ENCODE results near the gene KSR1.

Gene KSR1

DNA sequence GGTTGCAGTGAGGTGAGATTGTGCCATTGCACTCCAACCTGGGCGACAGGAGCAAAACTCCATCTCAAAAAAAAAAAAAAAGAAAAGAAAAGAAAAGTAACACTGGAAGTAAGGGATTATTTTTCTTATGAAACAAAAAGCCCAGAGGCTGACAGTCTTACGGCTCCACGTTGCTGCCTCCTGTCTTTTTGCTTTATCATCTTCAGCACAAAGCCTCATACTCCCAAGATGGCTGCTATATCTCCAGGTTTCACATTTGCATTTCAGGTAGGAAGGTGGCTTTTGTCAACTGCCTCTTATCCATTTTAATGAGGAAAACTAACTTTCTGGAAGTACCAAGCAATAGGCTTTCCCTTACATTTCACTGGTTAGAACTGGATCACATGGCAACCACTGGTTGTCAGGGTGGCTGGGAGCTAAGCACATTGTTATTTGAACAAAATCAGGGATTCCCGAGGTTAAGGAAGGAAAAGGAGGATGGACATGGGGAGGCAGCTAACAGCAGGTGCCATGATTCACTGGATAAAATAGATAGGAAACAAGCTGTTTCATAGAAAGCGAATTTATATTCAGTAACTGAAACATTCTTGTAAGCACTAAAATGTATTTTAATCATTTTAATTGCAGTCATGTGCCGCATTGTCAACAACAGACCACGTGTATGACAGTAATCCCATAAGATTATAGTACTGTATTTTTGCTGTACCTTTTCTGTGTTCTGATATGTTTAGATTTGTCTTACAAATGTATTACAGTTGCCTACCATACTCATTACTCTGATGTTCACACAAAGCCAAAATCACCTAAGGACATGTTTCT lies 58.6 kb downstream of the KSR1 start:
- no peak for DNase-seq (ENCODE audit: low spot score)

DNA sequence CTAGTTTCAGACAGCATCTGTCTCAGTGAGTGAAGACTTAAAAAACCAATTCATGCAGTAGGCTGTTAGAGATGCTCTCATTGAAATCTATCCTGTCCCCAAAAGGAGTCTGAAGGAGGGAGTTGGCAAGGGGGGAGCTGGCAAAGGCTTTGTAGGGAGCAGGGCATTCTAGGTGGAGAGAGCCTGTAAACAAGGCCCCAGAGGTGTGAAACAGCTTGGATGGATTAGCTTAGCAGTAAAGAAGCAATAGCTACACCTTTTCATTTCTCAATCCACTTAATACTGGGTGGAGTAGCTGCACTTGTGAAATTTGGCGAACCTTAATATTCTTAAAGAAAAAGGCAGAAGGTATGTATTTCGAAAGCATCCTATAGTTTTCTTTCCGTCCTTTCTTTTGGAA lies 61.8 kb downstream of the KSR1 start:
- DNase-seq (ENCODE audit: low spot score), result no peak

DNA sequence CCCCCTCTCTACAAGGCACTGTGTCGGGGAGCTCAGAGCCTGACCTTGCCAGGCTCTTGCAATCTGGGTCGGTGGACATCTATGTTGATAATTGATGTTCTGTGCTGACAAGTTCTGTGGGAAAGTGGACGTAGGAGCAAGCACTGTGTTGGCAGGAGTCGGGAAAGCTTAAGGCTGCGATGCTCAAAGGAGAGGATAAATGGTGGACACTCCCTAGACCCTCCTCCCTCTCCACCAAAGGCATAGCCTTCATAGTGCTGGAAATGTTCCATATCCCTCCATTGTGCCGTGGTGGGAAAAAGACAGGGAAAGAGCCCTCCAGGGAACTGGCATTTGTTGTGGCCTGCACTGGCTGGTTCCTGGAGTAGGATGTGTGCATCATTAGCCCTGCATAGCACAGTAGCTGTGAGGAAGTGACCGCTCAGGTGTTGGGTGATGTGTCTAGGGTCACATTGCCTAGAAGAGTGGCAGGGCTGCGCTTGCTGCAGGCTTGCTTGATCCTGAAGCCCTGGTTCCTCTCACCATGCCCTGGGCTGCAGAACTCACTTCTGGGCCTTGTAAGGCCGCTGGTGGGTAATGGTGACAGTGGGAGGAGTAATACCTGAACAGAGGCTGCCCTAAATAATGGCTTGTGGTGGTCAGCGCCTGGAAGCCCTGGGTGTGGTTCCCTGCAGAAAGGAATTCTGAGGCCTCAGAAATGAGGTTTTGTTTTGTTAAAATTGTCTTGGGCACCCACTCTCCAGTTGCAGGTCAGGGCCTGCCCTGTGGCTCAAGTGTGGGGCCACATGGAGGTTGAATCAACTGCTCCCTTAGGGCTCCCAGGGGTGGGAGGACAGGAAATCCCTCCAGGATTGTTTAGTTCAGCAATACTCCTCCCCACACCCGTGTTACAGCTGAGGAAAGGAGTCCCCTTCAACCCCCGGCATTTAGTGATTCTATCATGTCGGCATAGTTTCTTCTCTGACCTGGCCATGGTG lies 62.6 kb downstream of the KSR1 start:
- DNase-seq (ENCODE audit: low spot score), result no peak

DNA sequence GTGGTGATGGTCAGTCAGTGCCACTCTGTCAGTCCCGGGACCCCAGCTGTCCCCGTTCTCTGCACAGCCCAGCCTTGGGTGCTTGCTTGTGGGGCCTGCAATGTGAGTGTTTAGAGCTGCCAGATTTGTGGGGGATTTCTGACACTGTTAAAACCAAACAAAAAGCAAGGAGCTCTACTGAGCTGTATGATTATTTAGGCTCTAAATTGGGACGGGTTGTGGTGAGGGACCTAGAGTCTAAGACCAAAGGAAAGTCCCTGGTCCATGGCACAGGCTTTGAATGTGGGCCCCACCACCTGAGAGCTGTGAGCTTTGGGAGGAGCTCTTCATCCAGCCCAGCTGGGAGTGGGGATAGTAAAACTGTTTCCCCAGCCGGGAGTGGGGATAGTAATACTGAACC lies 63.3 kb downstream of the KSR1 start:
- DNase-seq (ENCODE audit: low spot score), result no peak

DNA sequence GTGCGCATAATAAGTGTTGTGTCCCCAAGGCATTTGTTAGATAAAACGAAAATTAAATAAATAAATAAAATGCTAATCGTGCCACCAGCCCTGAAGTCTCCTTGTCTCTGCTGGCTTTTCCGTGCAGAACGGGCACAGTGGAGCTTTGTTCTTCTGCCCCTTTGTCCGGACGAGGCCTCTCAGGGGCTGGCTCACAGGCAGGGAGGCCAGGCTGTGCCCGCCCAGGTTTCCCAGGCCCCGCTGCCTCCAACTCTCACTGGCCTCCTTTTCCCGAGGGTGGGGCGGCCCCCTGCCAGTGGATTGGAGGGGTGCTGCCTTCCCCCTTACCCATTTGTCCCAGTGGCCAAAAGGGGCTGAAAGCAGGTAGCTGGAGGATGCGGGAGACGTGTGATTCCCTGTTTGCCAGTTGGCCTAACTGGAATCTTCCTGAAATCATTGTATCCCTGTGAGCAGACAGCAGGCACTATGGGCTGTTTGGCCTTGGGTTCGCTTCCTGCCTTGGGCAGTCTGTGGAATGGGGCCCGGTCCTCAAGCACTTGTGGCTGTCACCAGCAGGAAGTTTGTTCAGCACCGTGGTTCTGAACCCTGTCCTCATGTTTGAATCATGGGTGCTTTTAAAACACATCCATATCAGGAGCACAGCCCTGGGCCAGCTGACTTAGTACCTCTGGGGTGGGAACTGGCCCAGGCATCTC lies 64.4 kb downstream of the KSR1 start:
- no peak for DNase-seq (ENCODE audit: low spot score)

DNA sequence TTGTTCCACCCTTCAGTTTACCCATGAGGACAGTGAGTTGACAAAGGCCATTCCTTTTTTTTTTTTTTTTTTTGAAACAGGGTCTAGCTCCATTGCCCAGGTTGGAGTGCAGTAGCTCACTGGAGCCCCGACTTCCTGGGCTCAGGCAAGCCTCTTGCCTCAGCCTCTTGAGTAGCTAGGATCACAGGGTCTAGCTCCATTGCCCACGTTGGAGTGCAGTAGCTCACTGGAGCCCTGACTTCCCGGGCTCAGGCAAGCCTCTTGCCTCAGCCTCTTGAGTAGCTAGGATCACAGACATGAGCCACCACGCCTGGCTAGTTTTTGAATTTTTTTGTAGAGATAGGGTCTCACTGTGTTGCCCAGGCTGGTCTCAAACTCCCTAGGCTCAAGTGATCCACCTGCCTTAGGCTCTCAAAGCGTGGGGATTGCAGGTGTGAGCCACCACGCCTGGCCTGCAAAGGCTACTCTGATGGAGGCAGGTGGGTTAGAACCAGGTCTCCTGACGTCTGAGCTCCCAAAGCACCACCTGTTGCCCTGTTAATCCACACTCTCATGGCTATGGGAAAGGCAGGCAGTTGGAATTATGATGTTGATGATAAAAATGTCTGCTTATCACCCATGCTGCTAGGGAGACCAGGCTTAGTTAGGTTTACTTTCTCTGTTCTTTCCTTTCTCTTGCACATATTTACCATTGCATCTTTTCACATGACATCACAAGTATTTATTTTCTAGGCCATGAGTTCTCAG lies 65.2 kb downstream of the KSR1 start:
- no peak for DNase-seq (ENCODE audit: low spot score)

DNA sequence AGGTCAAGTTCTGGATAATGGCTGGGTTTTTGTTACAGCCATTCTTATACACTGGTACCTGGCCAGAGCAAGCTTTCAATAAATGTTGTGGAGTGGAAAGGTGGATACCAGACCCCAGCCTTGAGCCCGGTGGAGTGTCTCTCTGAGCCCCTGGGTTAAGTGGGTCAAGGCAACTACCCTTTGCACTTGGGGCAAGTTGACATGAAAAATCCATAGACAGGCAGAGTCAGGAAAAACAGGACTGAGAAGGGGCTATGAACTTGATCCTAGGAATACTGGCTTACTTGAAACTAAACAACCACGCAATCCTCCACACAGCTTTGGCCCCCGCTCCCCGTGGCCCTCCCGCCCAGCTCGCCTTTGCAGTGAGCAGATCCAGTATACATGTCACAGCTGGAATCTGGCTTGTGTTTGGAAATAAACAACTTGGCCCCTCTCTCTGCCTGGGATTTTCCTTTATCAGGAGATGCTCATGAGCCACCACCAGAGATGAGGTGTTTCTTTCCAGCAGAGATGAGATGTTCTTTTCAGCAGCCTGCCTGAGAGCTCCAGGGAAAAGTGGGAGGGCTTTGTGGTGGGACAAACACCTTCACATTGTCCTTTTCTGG lies 65.9 kb downstream of the KSR1 start:
- DNase-seq (ENCODE audit: low spot score), result no peak

DNA sequence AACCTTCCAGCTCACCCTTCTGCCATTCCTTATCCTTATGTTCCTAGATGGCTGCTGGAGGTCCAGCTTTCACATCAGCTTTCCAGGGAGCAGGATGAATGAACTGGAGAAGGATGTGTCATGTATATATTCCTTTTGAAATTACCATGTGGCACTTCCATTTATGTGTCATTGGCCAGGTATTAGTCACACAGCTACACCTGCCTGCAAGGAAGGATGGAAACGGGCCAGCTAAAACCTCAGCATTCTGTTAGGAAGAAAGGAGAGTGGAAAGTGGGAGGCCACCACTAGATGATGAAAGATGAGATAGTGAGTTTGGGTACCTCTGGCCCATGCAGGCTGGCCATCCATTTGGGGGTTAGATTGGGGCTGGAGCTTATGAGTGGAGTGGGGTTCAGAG lies 67.5 kb downstream of the KSR1 start:
- no peak for DNase-seq (ENCODE audit: low spot score)

DNA sequence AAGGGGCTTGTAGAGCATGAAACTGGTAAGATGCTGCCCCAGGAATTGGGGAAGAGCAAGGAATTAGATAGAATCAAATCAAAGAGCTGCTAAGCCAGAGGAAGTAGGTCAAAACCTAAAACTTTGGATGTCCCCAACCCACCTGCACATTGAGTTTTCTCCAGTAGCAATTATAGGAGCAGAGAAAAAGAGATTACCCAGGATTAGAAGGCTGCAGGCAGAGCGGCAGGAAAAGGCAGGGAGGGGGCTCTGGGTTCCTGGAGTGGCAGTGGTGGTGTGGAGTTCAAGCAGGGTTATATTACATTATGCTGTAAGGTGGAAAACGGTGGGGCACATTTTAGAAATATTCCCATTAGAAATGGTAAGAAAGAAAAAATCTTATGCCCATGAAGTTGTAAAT lies 68.3 kb downstream of the KSR1 start:
- no peak for DNase-seq (ENCODE audit: low spot score)

DNA sequence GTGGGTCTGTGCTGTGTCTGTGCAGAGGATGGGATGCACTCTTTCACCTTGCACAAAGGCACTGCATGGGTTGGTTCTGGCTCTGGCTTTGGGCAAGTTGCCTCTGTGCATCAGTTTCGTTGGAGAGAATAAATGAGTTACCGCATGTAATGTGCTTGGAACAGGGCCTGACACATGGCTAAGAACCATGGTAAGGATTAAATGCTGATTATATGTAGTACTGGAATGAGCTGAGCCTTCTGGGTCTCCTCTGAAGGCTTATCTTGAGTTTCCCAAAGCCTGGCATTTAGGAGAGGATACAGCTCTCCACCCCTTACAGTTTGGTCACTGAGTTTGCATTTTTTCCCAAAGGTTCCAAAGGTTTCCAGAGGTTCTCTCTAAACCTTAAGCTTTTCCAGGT lies 69.1 kb downstream of the KSR1 start:
- DNase-seq (ENCODE audit: low spot score), result no peak

DNA sequence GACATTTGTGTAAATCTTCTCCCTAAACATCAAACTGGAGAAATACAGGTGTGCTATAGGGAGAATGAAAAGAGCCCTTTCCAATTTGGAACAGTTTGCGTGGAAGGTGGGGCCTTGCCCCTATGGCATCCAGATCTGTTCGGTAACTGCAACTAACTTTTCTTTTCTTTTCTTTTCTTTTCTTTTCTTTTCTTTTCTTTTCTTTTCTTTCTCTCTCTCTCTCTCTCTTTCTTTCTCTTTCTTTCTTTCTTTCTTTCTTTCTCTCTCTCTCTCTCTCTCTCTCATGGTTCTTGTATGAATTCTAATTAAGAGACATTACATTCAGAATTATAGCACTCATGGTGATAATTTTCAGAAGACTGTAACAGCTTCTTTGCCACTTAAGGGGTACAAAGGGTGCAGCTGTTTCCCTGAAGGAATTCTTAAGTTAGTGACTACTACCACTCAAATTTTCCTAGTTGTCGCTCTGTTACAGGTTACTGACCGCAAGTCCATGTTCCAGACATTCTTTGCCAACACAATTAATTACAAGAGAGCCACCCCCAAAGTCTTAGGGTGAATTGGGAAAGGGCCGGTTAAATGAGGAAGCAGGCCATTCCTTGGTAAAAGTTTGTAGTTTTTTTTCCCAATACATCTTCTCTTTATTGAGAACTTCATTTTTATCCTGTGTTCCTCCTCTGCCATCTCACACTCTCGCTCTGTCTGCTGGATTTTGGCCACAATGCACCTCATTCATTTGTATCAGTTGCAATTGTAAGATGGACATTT lies 69.8 kb downstream of the KSR1 start:
- no peak for DNase-seq (ENCODE audit: low spot score)

DNA sequence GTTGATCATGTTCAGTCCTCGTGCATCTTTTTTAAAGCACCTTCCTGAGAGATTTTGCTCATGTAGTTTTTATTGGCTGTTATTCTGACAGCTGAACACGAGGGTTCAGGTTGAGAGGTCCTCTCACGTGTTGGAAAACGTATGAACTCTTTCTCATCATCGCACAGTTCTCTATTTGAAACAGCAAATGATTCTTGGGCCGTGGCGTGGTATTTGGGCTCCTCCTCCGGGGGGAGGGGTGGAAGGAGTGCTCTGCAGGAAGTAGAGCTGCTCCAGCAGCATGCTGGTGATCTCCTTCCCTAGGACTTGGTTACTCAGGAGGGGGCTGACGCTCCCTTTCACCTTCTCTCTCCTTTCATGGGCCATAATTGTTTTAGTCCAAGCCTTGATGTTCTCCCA lies 70.4 kb downstream of the KSR1 start:
- peak; percentile 52 for DNase-seq (ENCODE audit: low spot score)

DNA sequence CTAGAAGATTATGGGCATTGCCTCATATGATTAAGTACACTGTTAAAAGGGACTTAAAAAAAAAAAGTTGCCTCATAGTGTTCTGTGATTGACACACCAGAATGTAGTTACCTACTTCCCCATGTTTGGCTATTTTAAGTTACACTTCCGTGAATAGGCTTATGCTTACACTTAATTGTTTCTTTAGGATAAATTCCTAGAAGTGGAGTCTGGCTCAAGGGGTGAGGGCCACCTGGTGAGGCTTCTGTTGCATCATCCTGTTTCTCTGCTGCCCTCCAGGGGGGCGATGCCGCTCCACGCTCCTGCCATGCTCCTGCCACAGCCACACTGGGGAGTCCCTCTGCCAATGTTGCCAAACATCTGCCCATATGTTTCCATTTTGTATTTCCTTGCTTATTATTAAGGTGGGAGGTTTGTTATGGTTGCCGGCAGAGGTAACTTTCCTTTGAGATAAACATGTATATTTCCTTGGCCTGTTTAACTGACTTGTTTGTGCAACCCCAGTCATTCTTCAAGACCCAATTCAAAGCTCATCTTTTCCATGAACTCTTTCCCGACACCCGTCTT lies 73.1 kb downstream of the KSR1 start:
- no peak for DNase-seq (ENCODE audit: low spot score)

DNA sequence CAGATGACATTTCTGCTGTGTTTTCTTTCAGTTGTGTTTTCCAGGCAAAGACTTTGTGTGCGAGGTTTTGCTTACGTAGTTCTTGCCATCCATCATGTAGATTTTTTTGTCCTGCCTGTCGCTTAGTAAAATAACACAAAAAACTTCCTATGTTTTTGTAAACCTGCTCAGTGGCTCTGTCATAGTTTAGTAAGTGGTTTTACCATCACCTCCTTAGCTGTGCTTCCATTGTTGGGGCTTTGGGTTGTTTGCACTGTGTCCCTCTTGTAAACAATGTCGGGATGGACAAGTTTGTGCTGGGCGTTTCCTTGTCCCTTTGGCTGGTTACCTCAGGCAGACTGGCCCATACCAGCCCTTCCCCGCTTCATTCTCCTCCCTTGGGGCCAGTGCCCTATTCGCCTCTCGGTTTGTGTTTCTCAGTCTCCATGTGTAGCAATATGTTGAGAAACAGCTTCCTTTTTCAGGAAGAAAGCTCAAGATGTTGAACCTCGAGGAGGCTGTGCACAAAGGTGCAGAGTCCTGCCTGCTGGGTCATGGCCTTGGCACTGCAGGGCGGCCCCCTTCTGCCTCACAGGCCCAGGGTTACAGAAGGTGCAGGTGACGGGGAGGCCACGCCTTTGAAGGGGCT lies 74.6 kb downstream of the KSR1 start:
- no peak for DNase-seq (ENCODE audit: low spot score)

DNA sequence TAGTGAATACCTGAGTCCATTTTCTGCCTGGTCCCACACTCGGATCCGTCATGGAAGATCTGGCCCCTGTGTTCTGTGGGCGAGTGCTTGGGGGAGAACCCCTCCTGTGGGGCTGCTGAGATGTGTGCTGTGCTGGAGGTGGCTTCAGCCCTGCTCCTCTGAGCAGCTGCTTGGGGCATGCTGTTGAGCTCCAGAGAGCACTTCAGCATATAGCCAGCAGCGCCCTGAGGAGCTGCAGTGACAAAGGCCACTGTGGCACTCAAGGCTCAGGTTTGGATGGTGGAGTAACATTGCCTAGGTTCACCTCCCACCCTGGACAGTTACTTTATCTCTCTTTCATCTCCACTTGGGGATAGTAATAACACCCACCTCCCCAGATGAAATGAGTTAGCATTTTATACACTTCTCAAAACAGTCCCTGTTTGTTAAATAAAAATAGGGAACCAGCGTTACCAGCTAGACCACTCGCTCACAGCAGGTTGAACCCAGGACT lies 75.3 kb downstream of the KSR1 start:
- no peak for DNase-seq (ENCODE audit: low spot score)

DNA sequence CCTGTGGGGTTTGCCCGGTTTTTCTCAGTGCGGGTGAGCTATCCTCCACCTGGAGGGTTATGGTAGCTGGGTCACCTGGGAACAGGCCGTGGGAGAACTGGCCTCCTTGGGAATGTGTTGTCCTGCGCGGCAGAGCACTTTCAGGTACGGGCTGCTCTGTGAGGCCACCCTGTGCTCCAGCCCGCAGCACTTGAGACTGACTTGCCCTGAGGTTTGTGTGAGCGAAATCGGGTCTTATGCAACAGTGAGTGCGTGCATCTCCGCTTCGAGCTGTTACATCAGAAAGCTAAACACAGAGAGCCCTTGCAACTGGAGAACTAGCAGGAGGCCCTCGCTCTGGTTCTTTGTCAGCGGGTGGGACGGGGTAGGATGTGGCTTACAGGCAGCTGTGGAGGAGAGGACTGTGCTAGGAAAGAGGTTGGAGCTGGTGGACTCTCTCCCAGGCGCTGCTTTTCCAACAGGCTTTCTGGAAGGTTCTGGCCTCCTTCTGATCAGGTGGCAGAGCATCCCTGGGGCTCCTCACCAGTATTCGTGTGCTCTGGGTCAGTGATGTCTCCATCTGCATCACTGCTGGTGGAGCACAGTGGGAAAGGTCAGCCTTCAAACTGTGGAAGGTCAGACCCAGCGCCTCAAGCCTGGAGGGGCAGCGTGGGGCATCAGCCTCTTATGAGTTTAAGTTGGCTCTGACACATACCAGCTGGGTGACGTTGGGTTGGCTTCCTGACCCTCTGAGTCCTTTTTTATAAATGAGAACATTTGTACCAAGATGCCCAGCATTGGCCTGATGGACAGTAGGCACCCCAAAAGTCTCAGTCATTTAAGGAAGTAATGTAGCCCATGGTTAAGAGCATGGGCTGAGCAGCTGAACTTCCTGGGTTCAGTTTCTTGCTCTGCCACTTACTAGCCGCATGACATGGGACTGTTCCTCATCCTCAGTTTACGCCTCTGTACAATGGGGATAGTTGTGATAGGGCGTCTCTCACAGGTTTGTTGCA lies 76.3 kb downstream of the KSR1 start:
- no peak for DNase-seq (ENCODE audit: low spot score)

DNA sequence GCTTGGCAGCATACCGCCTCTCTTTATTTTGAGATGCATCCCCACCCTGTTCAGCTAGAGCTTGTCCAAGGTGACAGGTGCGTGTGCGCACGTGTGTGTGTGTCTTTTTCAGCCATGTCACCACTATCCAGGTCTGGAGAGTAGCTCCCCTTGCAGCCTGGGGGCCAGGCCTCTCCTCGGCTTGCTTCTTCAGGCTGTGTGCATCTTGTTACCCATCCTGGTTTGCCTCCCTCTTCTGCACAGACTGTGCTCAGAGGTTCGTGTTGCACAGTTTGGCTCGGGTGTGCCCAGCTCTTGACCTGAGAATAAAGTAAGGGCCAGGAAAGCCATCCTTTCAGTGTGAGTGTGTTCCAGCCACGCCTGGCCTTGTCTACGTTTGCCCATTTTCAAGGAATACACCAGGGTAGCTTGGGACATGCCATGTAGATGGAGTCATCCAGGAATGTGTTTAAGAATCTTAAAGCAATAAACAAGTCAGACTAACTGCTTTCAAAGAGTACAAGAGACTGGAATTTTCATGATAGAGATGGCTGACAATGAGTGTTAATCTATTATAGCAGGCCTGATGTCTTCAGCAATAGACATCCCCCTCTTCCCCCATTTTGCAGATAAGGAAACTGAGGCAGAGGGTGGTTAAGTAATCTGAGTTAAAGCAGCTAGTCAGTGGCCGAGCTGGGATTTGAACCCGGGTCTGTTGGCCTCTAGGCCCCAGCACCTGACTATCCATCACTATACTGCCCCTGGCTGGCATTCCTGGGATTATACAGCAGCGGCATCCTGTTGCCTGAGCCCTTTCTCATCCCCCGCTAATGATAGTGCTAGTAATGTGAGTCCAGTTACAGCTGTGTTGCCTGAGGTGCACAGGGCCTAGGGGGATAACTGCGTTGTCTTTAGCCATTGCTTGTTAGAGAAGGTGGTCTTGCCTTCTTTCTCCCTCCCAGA lies 77.9 kb downstream of the KSR1 start:
- DNase-seq (ENCODE audit: low spot score), result peak; percentile 93

Measured in AG08395 (cell line).